Karpas-422 (cell line): ENCODE results near the gene INAFM1. TPM values are rescaled to one million over a fixed set of nuclear protein-coding genes. Genes with fewer than 3 reads are reported as not detected.
"Not testable (repeated sequence)": the region's sequence is repeated elsewhere in the genome, so short reads cannot be mapped to it uniquely, and the experiment has no call there.

ENCODE experiments used
- DNase-seq: peaks from one replicate; pipeline ENCODE4 v3.0.0-alpha.2; 2015
- H2AFZ ChIP-seq: fragments of 200-600 bp; sonication (generic); 2 replicates; pipeline ENCODE4 v1.6.1; 2014; ENCODE audit warnings: antibody characterized with exemption, low read length, mixed read lengths
- H3K27ac ChIP-seq: fragments of 200-600 bp; sonication (generic); 2 replicates; pipeline ENCODE4 v1.5.1; 2014; ENCODE audit warnings: mild to moderate bottlenecking, low read length, moderate library complexity
- H3K27me3 ChIP-seq: fragments of 200-600 bp; sonication (generic); 2 replicates; pipeline ENCODE4 v1.6.1; 2014; ENCODE audit warnings: low read length, mixed read lengths
- H3K36me3 ChIP-seq: fragments of 200-600 bp; sonication (generic); 2 replicates; pipeline ENCODE4 v1.6.1; 2014; ENCODE audit warnings: low read length, mixed read lengths; ENCODE audit not compliant: insufficient read depth
- H3K4me1 ChIP-seq: fragments of 200-600 bp; sonication (generic); 2 replicates; pipeline ENCODE4 v1.6.1; 2014; ENCODE audit warnings: mild to moderate bottlenecking, low read length, mixed read lengths
- H3K4me2 ChIP-seq: fragments of 200-600 bp; sonication (generic); 2 replicates; pipeline ENCODE4 v1.6.1; 2014; ENCODE audit warnings: low read length, low read depth, mild to moderate bottlenecking; ENCODE audit not compliant: poor library complexity, severe bottlenecking
- H3K4me3 ChIP-seq: fragments of 200-600 bp; sonication (generic); 2 replicates; pipeline ENCODE4 v1.5.1; 2014; ENCODE audit warnings: mild to moderate bottlenecking, antibody characterized with exemption, low read length, mixed read lengths
- H3K79me2 ChIP-seq: fragments of 200-600 bp; sonication (generic); 2 replicates; pipeline ENCODE4 v1.6.1; 2014; ENCODE audit warnings: mild to moderate bottlenecking, low read length, mixed read lengths
- H3K9ac ChIP-seq: fragments of 200-600 bp; sonication (generic); 2 replicates; pipeline ENCODE4 v1.6.0; 2014; ENCODE audit warnings: low read length
- H3K9me2 ChIP-seq: fragments of 200-600 bp; sonication (generic), shearing (Covaris generic); replicated peaks from 2 replicates; pipeline ENCODE4 v1.6.0; 2014; ENCODE audit warnings: mild to moderate bottlenecking, low read length, moderate library complexity; ENCODE audit not compliant: insufficient read depth
- H3K9me3 ChIP-seq: fragments of 300-700, 200-600 bp; sonication (generic); 2 replicates; pipeline ENCODE4 v1.6.1; 2014; ENCODE audit warnings: low read length, mixed read lengths
- H4K20me1 ChIP-seq: fragments of 200-600 bp; sonication (generic); 2 replicates; pipeline ENCODE4 v1.6.1; 2014; ENCODE audit warnings: mild to moderate bottlenecking, antibody characterized with exemption, low read length, low read depth; ENCODE audit not compliant: insufficient read depth
- total RNA-seq: library from RNA; depleted of rRNA; stranded (reverse); fragments of >200 nt; shearing (Covaris generic); gene quantifications from 2 replicates; pipeline ENCODE4 v1.2.3, GENCODE V29; 2014; ENCODE audit warnings: low replicate concordance

Gene INAFM1
- total RNA-seq, 1 experiment from 2014 or later: 4.6 TPM

DNA sequence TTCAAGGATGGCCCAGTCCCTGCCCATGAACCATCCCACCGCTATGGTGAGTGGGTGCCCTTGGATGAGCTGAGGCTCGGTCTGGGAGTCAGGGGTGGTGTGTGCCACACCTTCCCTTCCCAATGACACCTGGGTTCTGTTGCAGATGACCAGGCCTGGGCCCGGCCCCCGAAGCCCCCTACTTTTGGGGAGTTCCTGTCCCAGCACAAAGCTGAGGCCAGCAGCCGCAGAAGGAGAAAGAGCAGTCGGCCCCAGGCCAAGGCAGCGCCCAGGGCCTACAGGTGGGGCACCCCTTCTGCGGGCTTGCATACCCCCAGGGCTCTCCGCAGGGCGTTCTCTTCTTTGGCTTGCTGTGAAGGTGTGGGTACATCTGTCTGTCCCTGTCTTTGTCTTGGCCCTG lies 4.3 kb upstream of the INAFM1 start:
- no peak overlapping the region for H3K27ac ChIP-seq
- no peaks in the 10 kb centered on the region for H3K36me3 ChIP-seq
- peaks cover 13% of the 10 kb centered on the region for H3K4me1 ChIP-seq
- H4K20me1 ChIP-seq: 0 out of 2 replicates have a peak, but pooled peaks cover 6% of the 10 kb centered on the region
- no peaks in the 10 kb centered on the region for H3K9me2 ChIP-seq
- no peak overlapping the region for H3K4me3 ChIP-seq
- H3K79me2 ChIP-seq: peaks cover under 1% of the 10 kb centered on the region; the same call in 1 of the 2 replicates
- H3K4me2 ChIP-seq: no peak overlapping the region
- H3K9ac ChIP-seq: no peak overlapping the region
- H2AFZ ChIP-seq: no peak overlapping the region
- H3K27me3 ChIP-seq: no peaks in the 10 kb centered on the region
- no peak for DNase-seq
- H3K9me3 ChIP-seq: no peaks in the 10 kb centered on the region

DNA sequence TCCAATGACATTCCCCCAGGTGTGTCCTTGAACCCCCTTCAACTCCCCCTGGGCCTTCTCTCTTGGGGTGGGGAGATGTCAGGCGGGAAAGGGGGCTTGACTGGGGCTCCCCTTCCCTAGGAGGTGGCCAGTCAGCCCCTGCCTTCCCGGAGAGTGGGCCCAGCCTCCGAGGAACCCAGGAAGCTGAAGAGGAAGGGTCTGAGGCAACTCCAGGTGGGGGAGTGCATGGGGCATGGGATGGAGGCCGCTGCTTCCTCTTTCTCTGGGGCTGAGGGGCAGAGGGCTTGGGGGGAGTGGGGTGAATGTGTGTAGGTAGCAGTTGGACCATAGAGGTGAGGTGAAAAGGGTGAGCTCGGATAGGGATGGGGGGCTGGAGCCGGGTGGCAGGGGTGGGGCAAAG lies 2.7 kb upstream of the INAFM1 start:
- no peaks in the 10 kb centered on the region for H3K36me3 ChIP-seq
- no peak overlapping the region for H3K4me3 ChIP-seq
- peaks cover 5% of the 10 kb centered on the region; the same call in 1 of the 2 replicates for H3K79me2 ChIP-seq
- H3K27me3 ChIP-seq: no peaks in the 10 kb centered on the region
- H3K9ac ChIP-seq: no peak overlapping the region
- no peak overlapping the region for H3K4me2 ChIP-seq
- no peak overlapping the region for H3K27ac ChIP-seq
- H3K4me1 ChIP-seq: peaks cover 26% of the 10 kb centered on the region
- no peak overlapping the region for H2AFZ ChIP-seq
- H3K9me3 ChIP-seq: no peaks in the 10 kb centered on the region
- 0 out of 2 replicates have a peak, but pooled peaks cover 15% of the 10 kb centered on the region for H4K20me1 ChIP-seq
- H3K9me2 ChIP-seq: no peaks in the 10 kb centered on the region
- no peak for DNase-seq

DNA sequence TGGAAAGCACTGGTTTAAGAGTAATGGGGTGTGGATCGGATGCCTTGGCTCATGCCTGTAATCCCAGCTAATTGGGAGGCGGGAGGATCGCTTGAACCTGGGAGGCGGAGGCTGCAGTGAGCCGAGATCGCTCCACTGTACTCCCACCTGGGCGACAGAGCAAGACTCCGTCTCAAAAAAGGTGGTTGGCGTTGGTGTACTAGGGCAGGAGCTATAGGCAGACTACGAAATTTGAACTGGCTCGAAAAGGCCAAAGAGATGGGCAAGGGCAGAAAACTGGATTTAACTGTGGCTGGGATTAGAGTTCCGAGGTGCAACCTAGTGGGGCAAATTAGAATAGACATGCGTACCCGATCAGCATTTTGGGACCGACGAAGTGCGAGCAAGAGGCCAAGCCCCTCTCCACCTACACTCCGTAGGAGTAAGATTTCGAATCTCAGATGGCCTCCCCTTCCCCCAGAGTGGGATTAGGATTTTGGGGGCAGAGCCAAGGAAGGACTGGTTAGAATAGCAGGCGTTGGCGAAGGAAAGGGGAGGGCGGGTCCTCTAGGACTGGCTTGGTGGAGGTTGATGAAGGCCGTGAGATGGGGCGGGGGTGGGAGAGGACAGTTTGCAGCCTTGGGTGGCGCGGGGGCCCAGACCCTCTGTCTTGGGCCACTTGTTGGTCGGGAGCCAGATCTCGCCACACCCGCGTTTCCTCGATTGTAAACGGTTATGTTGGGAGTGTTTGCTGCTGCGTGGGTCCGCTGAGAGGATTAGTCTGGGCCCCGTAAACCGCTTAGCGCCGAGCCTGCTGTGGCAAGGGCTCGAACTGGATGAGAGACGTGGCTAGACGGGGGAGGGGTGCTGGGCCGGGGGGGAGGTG lies 2.0 kb upstream of the INAFM1 start:
- Histone ChIP-seq H3K9me2 (no peaks in the 10 kb centered on the region), H3K9ac (peak overlapping the region; percentile 95), H3K4me1 (peaks cover 33% of the 10 kb centered on the region), H3K27me3 (no peaks in the 10 kb centered on the region), H3K4me3 (peak overlapping the region; percentile 90), H3K36me3 (no peaks in the 10 kb centered on the region), H3K27ac (peak overlapping the region; percentile 86), H4K20me1 (0 out of 2 replicates have a peak, but pooled peaks cover 15% of the 10 kb centered on the region), H3K4me2 (peak overlapping the region; percentile 99), H2AFZ (no peak overlapping the region), H3K9me3 (no peaks in the 10 kb centered on the region), H3K79me2 (peaks cover 5% of the 10 kb centered on the region; the same call in 1 of the 2 replicates)
- peak; percentile 53 for DNase-seq

DNA sequence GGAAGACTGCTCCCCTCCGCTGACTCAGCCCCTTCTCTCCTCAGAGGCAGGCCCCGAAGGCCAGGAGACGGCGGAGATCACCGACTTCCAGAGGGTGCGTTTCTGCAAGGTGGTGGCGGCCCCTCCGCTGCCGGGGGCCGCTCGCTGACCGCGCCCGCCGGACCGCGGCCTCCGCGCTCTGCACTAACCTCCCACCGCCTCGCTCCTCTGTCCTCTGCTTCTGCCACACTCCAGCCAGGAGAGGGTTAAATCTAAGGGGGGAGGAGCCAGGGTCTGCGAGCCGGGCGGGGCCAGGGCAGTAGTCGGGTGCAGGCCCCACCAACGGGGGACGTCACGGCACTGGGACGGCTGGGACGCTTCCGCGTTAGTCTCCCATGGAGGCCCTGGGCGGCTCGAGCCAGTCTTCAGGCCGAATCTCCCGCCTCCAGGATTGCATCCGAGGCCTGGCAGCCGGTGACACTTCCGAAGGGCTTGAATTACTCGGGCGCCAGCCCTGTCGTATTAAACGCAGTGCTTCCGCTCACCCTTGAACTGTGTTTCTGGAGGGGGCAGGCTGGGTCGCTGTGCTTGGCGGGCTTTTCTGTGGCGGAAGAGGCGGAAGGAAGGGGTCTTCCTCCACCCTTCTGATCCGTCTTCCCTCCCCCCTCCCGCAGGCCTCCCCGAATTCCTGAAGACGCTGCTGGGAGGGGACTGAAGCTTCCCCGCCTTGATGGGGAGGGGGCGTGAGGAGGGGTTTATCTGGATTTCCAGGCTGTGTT lies 1.2 kb upstream of the INAFM1 start:
- H3K9me3 ChIP-seq: no peaks in the 10 kb centered on the region
- H3K4me3 ChIP-seq: peak overlapping the region; percentile 90
- peak overlapping the region; percentile 86 for H3K27ac ChIP-seq
- H3K4me2 ChIP-seq: peak overlapping the region; percentile 99
- H3K4me1 ChIP-seq: peaks cover 37% of the 10 kb centered on the region
- H3K9ac ChIP-seq: peak overlapping the region; percentile 95
- peak overlapping the region; percentile 56; the same call in 1 of the 2 replicates for H2AFZ ChIP-seq
- no peaks in the 10 kb centered on the region for H3K27me3 ChIP-seq
- peaks cover 5% of the 10 kb centered on the region; the same call in 1 of the 2 replicates for H3K79me2 ChIP-seq
- no peaks in the 10 kb centered on the region for H3K9me2 ChIP-seq
- H4K20me1 ChIP-seq: 0 out of 2 replicates have a peak, but pooled peaks cover 15% of the 10 kb centered on the region
- DNase-seq: peak; percentile 96
- H3K36me3 ChIP-seq: no peaks in the 10 kb centered on the region

DNA sequence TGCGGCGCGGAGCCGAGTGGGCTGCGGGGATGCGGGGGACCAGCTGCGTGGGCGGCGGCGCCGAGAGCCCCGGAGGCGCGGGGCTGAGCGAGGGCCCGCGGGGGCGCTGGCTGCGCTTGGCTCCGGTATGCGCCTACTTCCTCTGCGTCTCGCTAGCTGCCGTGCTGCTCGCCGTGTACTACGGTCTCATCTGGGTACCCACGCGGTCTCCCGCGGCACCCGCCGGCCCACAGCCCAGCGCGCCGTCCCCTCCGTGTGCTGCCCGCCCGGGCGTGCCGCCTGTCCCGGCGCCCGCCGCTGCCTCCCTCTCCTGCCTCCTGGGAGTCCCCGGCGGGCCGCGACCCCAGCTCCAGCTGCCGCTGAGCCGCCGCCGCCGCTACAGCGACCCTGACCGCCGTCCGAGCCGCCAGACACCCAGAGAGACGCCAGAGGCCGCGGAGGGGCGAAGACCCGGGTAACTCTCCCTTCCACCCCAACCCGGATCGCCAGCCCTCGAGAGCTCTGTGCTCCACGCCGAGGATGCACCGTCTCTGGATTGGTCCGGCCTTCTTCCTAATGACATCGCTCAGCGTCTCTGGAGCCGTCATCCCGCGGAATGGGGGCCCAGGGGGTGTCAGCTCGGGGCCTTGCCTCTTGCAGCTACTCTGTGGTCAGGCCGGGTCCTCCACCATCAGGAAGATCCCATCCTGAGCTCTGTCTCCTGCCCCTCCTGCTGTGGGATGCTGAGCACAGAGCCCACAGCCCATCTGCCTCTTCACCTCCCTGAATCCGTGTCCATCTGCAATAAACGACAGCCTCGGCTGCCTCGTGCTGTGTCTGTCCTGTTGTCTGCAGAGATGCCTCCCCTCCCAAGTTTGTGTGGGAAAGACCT lies 441 bp downstream of the INAFM1 start:
- H3K9ac ChIP-seq: peak overlapping the region; percentile 74
- H3K27ac ChIP-seq: no peak overlapping the region
- peak overlapping the region; percentile 80 for H3K4me3 ChIP-seq

DNA sequence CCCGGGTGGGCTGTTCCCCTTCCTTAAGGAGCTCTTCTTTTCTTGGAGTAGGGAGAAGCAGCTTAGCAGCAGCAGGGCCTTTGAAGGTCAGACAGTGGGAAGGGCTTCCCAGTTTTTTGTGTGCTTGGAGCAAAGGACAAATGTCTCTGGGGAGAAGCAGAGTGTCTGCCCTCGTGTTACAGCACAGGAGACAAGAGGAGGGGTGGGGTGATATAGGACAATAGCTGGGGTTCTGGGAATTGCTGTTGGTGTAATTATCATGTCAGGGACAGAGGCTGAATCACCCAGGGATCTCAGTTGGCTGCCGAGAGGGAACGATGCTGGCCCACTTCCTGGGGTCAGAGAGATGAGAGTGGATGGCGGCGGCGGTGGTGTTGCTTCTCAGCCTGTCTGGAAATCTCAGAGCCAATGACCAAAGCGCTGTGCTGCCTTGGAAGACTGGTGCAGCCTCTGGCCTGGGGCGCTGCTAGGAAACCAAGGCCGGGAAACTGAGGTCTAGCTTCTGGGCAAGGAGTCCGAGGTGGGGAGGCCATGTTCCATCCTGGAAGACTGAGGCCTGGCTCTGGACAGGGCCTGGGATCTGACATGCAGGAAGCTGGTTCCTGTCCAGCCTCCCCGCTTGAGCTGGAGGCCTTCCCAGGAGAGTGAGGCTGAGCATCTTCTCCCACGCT lies 1.2 kb downstream of the INAFM1 start:
- Histone ChIP-seq H3K79me2 (peaks cover 5% of the 10 kb centered on the region; the same call in 1 of the 2 replicates), H3K9me2 (no peaks in the 10 kb centered on the region), H3K9me3 (no peaks in the 10 kb centered on the region), H2AFZ (no peak overlapping the region), H3K9ac (peak overlapping the region; percentile 74), H3K4me1 (peaks cover 37% of the 10 kb centered on the region), H3K27me3 (no peaks in the 10 kb centered on the region), H3K4me3 (peak overlapping the region; percentile 80; the same call in 1 of the 2 replicates), H3K4me2 (peak overlapping the region; percentile 87), H3K27ac (no peak overlapping the region), H4K20me1 (0 out of 2 replicates have a peak, but pooled peaks cover 15% of the 10 kb centered on the region), H3K36me3 (no peaks in the 10 kb centered on the region)
- DNase-seq: no peak

More for the DNA sequence above, 441 bp downstream of the INAFM1 start:
- Histone ChIP-seq H2AFZ (no peak overlapping the region), H3K79me2 (peaks cover 5% of the 10 kb centered on the region; the same call in 1 of the 2 replicates), H4K20me1 (0 out of 2 replicates have a peak, but pooled peaks cover 15% of the 10 kb centered on the region), H3K9me2 (no peaks in the 10 kb centered on the region), H3K4me2 (peak overlapping the region; percentile 87), H3K9me3 (no peaks in the 10 kb centered on the region), H3K27me3 (no peaks in the 10 kb centered on the region), H3K4me1 (peaks cover 37% of the 10 kb centered on the region), H3K36me3 (no peaks in the 10 kb centered on the region)
- peak; percentile 51 for DNase-seq

DNA sequence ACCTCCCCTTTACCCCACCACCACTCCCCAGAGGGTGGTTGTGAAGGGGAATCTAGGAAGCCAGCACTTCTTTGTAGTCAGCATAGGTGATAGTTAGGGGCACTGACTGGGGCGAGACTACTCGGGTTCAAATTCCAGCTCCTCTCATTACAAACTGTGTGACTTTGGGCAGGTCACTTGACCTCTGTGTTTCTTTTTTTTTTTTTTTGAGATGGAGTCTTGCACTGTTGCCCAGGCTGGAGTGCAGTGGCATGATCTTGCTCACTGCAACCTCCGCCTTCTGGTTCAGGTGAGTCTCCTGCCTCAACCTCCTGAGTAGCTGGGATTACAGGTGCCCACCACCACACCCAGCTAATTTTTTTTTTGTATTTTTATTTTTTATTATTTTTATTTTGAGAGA lies 1.8 kb downstream of the INAFM1 start:
- not testable (repeated sequence) for H3K79me2 ChIP-seq, H3K27me3 ChIP-seq, H3K4me2 ChIP-seq, H3K27ac ChIP-seq, H3K9me3 ChIP-seq, H3K9ac ChIP-seq, H2AFZ ChIP-seq, H3K36me3 ChIP-seq, DNase-seq, H3K4me3 ChIP-seq, H3K9me2 ChIP-seq
- H3K4me1 ChIP-seq: peaks cover 37% of the 10 kb centered on the region
- 0 out of 2 replicates have a peak, but pooled peaks cover 15% of the 10 kb centered on the region for H4K20me1 ChIP-seq
